IMR-90 (cell line): ENCODE measurements around the gene PHEX. TPM values are rescaled to one million over a fixed set of nuclear protein-coding genes. Genes with fewer than 3 reads are reported as not detected.

Experiments
- ATAC-seq: fragments of 200-7000 bp; cut with Tn5 transposase; 2 replicates; pipeline ENCODE4 v1.9.1; 2020; ENCODE audit warnings: low read depth, mild to moderate bottlenecking, moderate library complexity
- BruUV-seq: library from RNA; stranded (reverse); fragments of 400-500 nt; replicated peaks from 2 replicates; lab custom pipeline; 2021; lab: Mats Ljungman, UMichigan
- CTCF ChIA-PET: fragments of 300-600 bp; formaldehyde crosslinking; extraction: SDS; loops from one replicate; lab custom pipeline; 2021; ENCODE audit warnings: antibody characterized with exemption; lab: Yijun Ruan, JAX
- POLR2A ChIA-PET: fragments of 300-600 bp; sonication (Branson Sonifier 250); formaldehyde crosslinking; loops from one replicate; lab custom pipeline; 2022; ENCODE audit warnings: antibody characterized with exemption; ENCODE audit not compliant: unreplicated experiment; lab: Charles Lee
- DNase-seq: peaks from one replicate; pipeline ENCODE4 v3.0.0; 2013
- H2AFZ ChIP-seq: replicated peaks from 2 replicates; pipeline ENCODE3; 2013; ENCODE audit warnings: low read length, mild to moderate bottlenecking; ENCODE audit not compliant: poor library complexity
- H2AK5ac ChIP-seq: 2 replicates; pipeline ENCODE4 v1.6.1; 2013; ENCODE audit warnings: low read depth, low read length, inconsistent platforms
- H2AK9ac ChIP-seq: replicated peaks from 2 replicates; pipeline ENCODE3; 2013; ENCODE audit warnings: mild to moderate bottlenecking, low read depth, low read length, moderate library complexity; ENCODE audit not compliant: poor library complexity
- H2BK120ac ChIP-seq: 2 replicates; pipeline ENCODE4 v1.6.1; 2013; ENCODE audit warnings: low read depth, low read length, inconsistent platforms
- H2BK15ac ChIP-seq: 3 replicates; pipeline ENCODE4 v1.6.1; 2013; ENCODE audit warnings: low read depth, low read length, inconsistent platforms
- H2BK20ac ChIP-seq: 2 replicates; pipeline ENCODE4 v1.6.1; 2013; ENCODE audit warnings: low read depth, mild to moderate bottlenecking, inconsistent platforms, low read length, moderate library complexity
- H2BK5ac ChIP-seq: 2 replicates; pipeline ENCODE4 v1.6.1; 2013; ENCODE audit warnings: mild to moderate bottlenecking, low read depth, low read length, inconsistent platforms; ENCODE audit not compliant: poor library complexity, severe bottlenecking
- H3K14ac ChIP-seq: replicated peaks from 2 replicates; pipeline ENCODE4 v1.6.1; 2013; ENCODE audit warnings: low read depth, low read length, inconsistent platforms
- H3K18ac ChIP-seq: 2 replicates; pipeline ENCODE4 v1.6.1; 2013; ENCODE audit warnings: low read depth, low read length, control low read depth
- H3K23ac ChIP-seq: 2 replicates; pipeline ENCODE4 v1.6.1; 2013; ENCODE audit warnings: low read depth, low read length, inconsistent platforms
- H3K27ac ChIP-seq: 2 replicates; pipeline ENCODE4 v1.5.1; 2013; ENCODE audit warnings: mild to moderate bottlenecking, control low read depth, low read length; ENCODE audit not compliant: insufficient read depth
- H3K27me3 ChIP-seq: 2 replicates; pipeline ENCODE4 v1.6.1; 2013; ENCODE audit warnings: low read length; ENCODE audit not compliant: control insufficient read depth, insufficient read depth
- H3K36me3 ChIP-seq: 2 replicates; pipeline ENCODE4 v1.6.1; 2013; ENCODE audit warnings: low read length, mixed read lengths; ENCODE audit not compliant: control insufficient read depth, insufficient read depth
- H3K4ac ChIP-seq: 2 replicates; pipeline ENCODE4 v1.6.1; 2013; ENCODE audit warnings: low read depth, low read length, inconsistent platforms
- H3K4me1 ChIP-seq: 2 replicates; pipeline ENCODE4 v1.6.1; 2013; ENCODE audit warnings: low read length, mixed read lengths; ENCODE audit not compliant: control insufficient read depth, insufficient read depth
- H3K4me2 ChIP-seq: 2 replicates; pipeline ENCODE4 v1.6.1; 2013; ENCODE audit warnings: low read depth, mild to moderate bottlenecking, control low read depth, low read length, moderate library complexity
- H3K4me3 ChIP-seq: 2 replicates; pipeline ENCODE4 v1.5.1; 2013; ENCODE audit warnings: low read depth, mild to moderate bottlenecking, control low read depth, low read length, moderate library complexity; ENCODE audit not compliant: insufficient read depth
- H3K56ac ChIP-seq: 2 replicates; pipeline ENCODE4 v1.6.1; 2013; ENCODE audit warnings: low read length, inconsistent platforms; ENCODE audit not compliant: insufficient read depth; ENCODE audit errors: extremely low read depth
- H3K79me1 ChIP-seq, 2 experiments: 2 replicates each; pipeline ENCODE4 v1.6.1; 2013; ENCODE audit warnings: low read length in 2 of 2, inconsistent platforms in 1 of 2, low read depth in 1 of 2
- H3K9ac ChIP-seq: 2 replicates; pipeline ENCODE4 v1.6.1; 2013; ENCODE audit warnings: low read depth, low read length, control low read depth
- H3K9me1 ChIP-seq: 2 replicates; pipeline ENCODE4 v1.6.1; 2013; ENCODE audit warnings: low read length, inconsistent platforms; ENCODE audit not compliant: insufficient read depth
- H3K9me3 ChIP-seq: 2 replicates; pipeline ENCODE4 v1.6.1; 2013; ENCODE audit warnings: low read length; ENCODE audit not compliant: control insufficient read depth, insufficient read depth
- H4K20me1 ChIP-seq: 2 replicates; pipeline ENCODE4 v1.6.1; 2013; ENCODE audit warnings: low read length, inconsistent platforms; ENCODE audit not compliant: insufficient read depth
- H4K5ac ChIP-seq: 2 replicates; pipeline ENCODE4 v1.6.1; 2013; ENCODE audit warnings: mild to moderate bottlenecking, low read depth, low read length, control low read depth
- H4K8ac ChIP-seq, 2 experiments: 2 replicates each; pipeline ENCODE4 v1.6.1; 2013; ENCODE audit warnings: low read depth in 2 of 2, low read length in 2 of 2, control low read depth in 1 of 2, inconsistent platforms in 1 of 2
- H4K91ac ChIP-seq: 2 replicates; pipeline ENCODE4 v1.6.1; 2013; ENCODE audit warnings: low read depth, low read length, inconsistent platforms; ENCODE audit not compliant: insufficient read depth
- BHLHE40 ChIP-seq: fragments of 150-350 bp; IDR thresholded peaks from 2 replicates; pipeline ENCODE4 v1.6.1; 2016; ENCODE audit warnings: mild to moderate bottlenecking, low read depth, low read length
- CEBPB ChIP-seq: IDR thresholded peaks from 2 replicates; pipeline ENCODE4 v1.6.1; 2012; ENCODE audit warnings: low read depth, low read length, improper control_type of control experiment
- CHD1 ChIP-seq: IDR thresholded peaks from 2 replicates; pipeline ENCODE4 v1.6.1; 2012; ENCODE audit warnings: low read depth, low read length, improper control_type of control experiment
- FOS ChIP-seq: fragments of 150-350 bp; IDR thresholded peaks from 2 replicates; pipeline ENCODE4 v1.6.1; 2016; ENCODE audit warnings: low read depth, low read length
- MAFK ChIP-seq: IDR thresholded peaks from 2 replicates; pipeline ENCODE4 v1.6.1; 2012; ENCODE audit warnings: low read depth, low read length, improper control_type of control experiment
- MAZ ChIP-seq: IDR thresholded peaks from 2 replicates; pipeline ENCODE4 v1.6.1; 2012; ENCODE audit warnings: low read depth, mild to moderate bottlenecking, low read length, improper control_type of control experiment, moderate library complexity, borderline replicate concordance
- MXI1 ChIP-seq: IDR thresholded peaks from 2 replicates; pipeline ENCODE4 v1.6.1; 2012; ENCODE audit warnings: low read depth, mild to moderate bottlenecking, low read length, moderate library complexity, borderline replicate concordance
- NFE2L2 ChIP-seq: fragments of 150-350 bp; IDR thresholded peaks from 2 replicates; pipeline ENCODE4 v1.6.1; 2016; ENCODE audit warnings: low read depth, mild to moderate bottlenecking, low read length
- POLR2A ChIP-seq: IDR thresholded peaks from 2 replicates; pipeline ENCODE4 v1.6.1; 2012; ENCODE audit warnings: mild to moderate bottlenecking, low read depth, low read length
- RAD21 ChIP-seq: IDR thresholded peaks from 2 replicates; pipeline ENCODE4 v1.6.1; 2012; ENCODE audit warnings: low read length, improper control_type of control experiment
- RCOR1 ChIP-seq: IDR thresholded peaks from 2 replicates; pipeline ENCODE4 v1.6.1; 2012; ENCODE audit warnings: mild to moderate bottlenecking, low read length, improper control_type of control experiment; ENCODE audit not compliant: insufficient replicate concordance
- RFX5 ChIP-seq: IDR thresholded peaks from 2 replicates; pipeline ENCODE4 v1.8.0; 2012; ENCODE audit warnings: low read depth, mild to moderate bottlenecking, low read length, moderate library complexity
- WGBS, 2 experiments: methylation state at CpG; one replicate each; pipeline versions ENCODE4 v1.1.5 to v1.1.7; 2013; ENCODE audit warnings: missing lambda C conversion rate in 2 of 2; ENCODE audit not compliant: insufficient read length in 1 of 2; ENCODE audit errors: extremely low coverage in 2 of 2; 5-methylcytosine and 5-hydroxymethylcytosine counted together
- dilution Hi-C: fragments of 300-500 bp; cut with HindIII; formaldehyde crosslinking; loops from one replicate; pipeline ENCODE4 v1.14.3; 2018; ENCODE audit warnings: low sequenced_read_pairs; ENCODE audit not compliant: unreplicated experiment
- in situ Hi-C: fragments of 300-500 bp; cut with MboI; formaldehyde crosslinking; loops from 3 replicates; pipeline ENCODE4 v1.14.3; 2019; ENCODE audit warnings: low sequenced_read_pairs, inconsistent platforms, mixed read lengths
- intact Hi-C: fragments of 100-400 bp; cut with micrococcal nuclease; formaldehyde crosslinking; loops from 2 replicates; pipeline ENCODE4 v1.10.0; 2022
- polyA plus RNA-seq, 3 experiments: library from polyadenylated mRNA; depleted of rRNA; stranded (reverse); fragments of >200 nt; gene quantifications; 2 replicates each; pipeline ENCODE4 v1.2.3, GENCODE V29; 2012; ENCODE audit warnings: low replicate concordance in 1 of 3
- total RNA-seq: library from RNA; depleted of rRNA; stranded (reverse); fragments of >200 nt; gene quantifications from 2 replicates; pipeline ENCODE4 v1.2.3, GENCODE V29; 2012
- TF ChIP-seq, protein P1 (sequence below): conservative IDR thresholded peaks from 2 replicates; pipeline ENCODE4 v1.5.1; 2012; ENCODE audit warnings: mild to moderate bottlenecking, low read depth, low read length, improper control_type of control experiment
- TF ChIP-seq, protein P2 (sequence below): fragments of 150-350 bp; IDR thresholded peaks from 2 replicates; pipeline ENCODE4 v1.6.1; 2017; ENCODE audit warnings: mild to moderate bottlenecking, antibody characterized with exemption, low read length, low read depth

The PHEX gene
- total and polyA plus RNA-seq, 2 of the 4 experiments (the other 2 are of a cell fraction): 0.10 to 0.18 TPM

DNA sequence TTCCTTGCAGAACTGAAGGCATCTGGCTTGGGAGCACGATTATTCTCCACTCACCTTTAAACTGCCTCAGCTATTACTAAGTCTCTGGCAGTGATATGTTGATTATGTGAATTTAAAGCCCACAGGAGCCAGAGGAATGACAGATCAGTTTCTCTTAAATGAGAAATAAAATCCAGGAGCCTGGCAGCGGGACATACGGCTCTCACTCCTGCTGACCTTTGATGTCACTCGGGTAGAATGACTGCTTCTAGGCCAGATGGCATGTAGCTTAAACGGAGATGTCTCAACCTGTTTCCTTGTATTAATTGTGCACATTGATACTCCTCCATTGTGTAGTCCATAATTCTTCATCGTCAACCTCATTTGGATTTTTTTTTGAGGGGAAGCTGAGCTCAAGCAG is 236.6 kb downstream of the PHEX start:
- H4K5ac ChIP-seq: no peak overlapping the region
- no peak overlapping the region for H2AK5ac ChIP-seq
- no peak overlapping the region for H2BK120ac ChIP-seq
- no peaks in the 10 kb centered on the region for H3K9me3 ChIP-seq
- no peak for DNase-seq
- H2AK9ac ChIP-seq: no peak overlapping the region
- no peak overlapping the region for H3K4me2 ChIP-seq
- no CpG with 5 or more reads among the region's 6 CpGs for WGBS, 2 experiments
- no peak overlapping the region for H4K91ac ChIP-seq
- no peaks in the 10 kb centered on the region for H3K36me3 ChIP-seq
- no peak overlapping the region for H2AFZ ChIP-seq
- H3K27me3 ChIP-seq: no peaks in the 10 kb centered on the region
- H3K9me1 ChIP-seq: no peaks in the 10 kb centered on the region
- ATAC-seq: no peak
- no peak overlapping the region for H2BK5ac ChIP-seq
- intact Hi-C loops (no loop called here), dilution Hi-C loops (no loop called here), in situ Hi-C loops (no loop called here)
- CTCF ChIA-PET: no interaction called here
- TF ChIP-seq RFX5 (no peak), RCOR1 (no peak), NFE2L2 (no peak), MAFK (no peak), CEBPB (no peak), MAZ (no peak), MXI1 (no peak), CHD1 (no peak), RAD21 (no peak), POLR2A (no peak), FOS (no peak), BHLHE40 (no peak)
- TF ChIP-seq, protein P1, sequence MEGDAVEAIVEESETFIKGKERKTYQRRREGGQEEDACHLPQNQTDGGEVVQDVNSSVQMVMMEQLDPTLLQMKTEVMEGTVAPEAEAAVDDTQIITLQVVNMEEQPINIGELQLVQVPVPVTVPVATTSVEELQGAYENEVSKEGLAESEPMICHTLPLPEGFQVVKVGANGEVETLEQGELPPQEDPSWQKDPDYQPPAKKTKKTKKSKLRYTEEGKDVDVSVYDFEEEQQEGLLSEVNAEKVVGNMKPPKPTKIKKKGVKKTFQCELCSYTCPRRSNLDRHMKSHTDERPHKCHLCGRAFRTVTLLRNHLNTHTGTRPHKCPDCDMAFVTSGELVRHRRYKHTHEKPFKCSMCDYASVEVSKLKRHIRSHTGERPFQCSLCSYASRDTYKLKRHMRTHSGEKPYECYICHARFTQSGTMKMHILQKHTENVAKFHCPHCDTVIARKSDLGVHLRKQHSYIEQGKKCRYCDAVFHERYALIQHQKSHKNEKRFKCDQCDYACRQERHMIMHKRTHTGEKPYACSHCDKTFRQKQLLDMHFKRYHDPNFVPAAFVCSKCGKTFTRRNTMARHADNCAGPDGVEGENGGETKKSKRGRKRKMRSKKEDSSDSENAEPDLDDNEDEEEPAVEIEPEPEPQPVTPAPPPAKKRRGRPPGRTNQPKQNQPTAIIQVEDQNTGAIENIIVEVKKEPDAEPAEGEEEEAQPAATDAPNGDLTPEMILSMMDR: no peak
- TF ChIP-seq, protein P2, sequence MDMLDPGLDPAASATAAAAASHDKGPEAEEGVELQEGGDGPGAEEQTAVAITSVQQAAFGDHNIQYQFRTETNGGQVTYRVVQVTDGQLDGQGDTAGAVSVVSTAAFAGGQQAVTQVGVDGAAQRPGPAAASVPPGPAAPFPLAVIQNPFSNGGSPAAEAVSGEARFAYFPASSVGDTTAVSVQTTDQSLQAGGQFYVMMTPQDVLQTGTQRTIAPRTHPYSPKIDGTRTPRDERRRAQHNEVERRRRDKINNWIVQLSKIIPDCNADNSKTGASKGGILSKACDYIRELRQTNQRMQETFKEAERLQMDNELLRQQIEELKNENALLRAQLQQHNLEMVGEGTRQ: no peak
- H4K20me1 ChIP-seq: no peaks in the 10 kb centered on the region
- no peak overlapping the region for H3K27ac ChIP-seq
- no peak overlapping the region for H3K23ac ChIP-seq
- no peak overlapping the region for H3K4me3 ChIP-seq
- H3K14ac ChIP-seq: no peak overlapping the region
- no peak overlapping the region for H3K9ac ChIP-seq
- no peak overlapping the region for H3K56ac ChIP-seq
- H2BK20ac ChIP-seq: no peak overlapping the region
- H3K4me1 ChIP-seq: no peaks in the 10 kb centered on the region
- POLR2A ChIA-PET: no interaction called here
- H3K4ac ChIP-seq: no peak overlapping the region
- no TSS peak for BruUV-seq
- no peak overlapping the region for H3K18ac ChIP-seq
- no peaks in the 10 kb centered on the region for H3K79me1 ChIP-seq
- H2BK15ac ChIP-seq: no peak overlapping the region
- no peak overlapping the region for H4K8ac ChIP-seq
